Measurements from ENCODE around the gene TSR2. TPM values are rescaled to one million over a fixed set of nuclear protein-coding genes. Genes with fewer than 3 reads are reported as not detected.
A peak's percentile ranks its signal among the peaks of the same experiment; 100 is the strongest.

Gene TSR2, protein sequence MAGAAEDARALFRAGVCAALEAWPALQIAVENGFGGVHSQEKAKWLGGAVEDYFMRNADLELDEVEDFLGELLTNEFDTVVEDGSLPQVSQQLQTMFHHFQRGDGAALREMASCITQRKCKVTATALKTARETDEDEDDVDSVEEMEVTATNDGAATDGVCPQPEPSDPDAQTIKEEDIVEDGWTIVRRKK
- total RNA-seq = 21.0 TPM

DNA sequence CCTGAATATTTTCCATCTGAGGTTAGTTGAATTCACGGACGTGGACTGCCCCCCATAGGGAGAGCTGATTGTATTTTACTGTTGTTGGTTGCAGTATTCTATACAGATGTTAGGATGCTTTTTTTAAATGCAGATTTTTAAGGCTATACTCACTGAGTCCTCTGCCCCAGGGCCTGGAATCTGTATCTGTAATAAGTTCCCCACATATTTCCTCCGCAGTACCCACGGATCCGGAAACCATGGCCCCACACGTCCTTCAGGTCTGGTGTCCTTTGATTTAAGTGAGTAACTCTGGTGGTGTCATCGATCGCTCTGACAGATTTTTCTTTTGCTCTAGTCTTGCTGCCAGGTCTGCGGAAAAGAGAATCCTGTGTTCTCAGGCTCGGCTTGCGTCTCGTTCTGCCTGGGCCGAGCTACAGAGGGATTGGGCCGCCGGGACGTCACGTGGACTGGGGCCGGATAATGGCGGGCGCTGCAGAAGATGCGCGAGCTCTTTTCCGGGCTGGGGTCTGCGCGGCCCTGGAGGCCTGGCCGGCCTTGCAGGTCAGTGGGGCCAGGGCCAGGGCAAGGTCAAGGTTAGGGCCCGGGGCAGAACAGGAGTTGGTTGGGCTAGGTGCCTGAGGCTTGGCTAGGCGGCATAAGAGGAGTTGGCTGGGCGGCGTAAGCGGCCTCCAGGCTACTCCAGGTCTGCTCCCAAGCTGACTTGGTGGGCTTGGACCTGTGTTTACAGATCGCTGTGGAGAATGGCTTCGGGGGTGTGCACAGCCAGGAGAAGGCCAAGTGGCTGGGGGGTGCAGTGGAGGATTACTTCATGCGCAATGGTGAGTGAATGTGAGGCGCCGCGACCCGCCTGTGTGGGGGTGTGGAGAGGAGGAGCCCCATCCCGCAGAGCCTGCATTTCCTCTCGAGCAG is at the start of gene TSR2:
Gene TSR2 (plus strand): TSS at position 445 of the 912 bp plus-strand sequence. CDS start 18 bp downstream, at position 463.
- peak; percentile 92 for DNase-seq

DNA sequence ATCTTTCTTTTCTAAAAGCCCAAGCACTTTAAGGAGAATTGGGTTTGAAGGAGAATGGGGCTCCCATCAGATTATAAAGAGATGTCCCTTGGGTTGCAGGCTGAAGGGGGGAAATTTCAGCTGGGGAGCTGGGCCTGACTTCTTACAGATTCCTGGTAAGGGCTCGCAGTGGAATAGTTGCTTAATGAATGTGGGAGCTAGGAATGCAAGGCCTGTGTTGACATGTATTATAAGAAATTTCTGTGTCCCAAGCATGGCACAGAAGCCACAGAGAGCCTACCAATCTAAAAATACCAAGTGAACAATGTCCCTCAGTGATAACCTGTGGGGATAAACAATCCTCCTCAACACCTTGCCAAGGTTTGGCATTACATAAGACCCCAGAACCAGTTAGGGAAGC is 43.1 kb upstream of the TSR2 start:
- no peak for DNase-seq

DNA sequence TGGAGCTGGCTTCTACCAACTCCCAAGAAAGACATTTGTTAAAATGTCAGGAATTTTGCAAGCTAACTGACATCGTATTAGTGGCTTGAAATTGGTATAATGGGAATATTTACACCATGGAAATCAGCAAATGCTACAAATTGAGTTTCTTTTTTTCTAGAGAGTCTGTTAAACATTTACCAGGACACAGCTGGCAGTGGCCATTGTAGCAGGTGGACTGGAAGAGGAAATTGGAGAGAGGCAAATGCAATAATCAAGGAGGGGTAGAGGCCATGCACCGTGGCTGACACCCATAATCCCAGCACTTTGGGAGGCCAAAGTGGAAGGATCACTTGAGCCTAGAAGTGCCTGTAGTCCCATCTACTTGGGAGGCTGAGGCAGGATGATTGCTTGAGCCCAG is 32.9 kb upstream of the TSR2 start:
- DNase-seq = no peak

DNA sequence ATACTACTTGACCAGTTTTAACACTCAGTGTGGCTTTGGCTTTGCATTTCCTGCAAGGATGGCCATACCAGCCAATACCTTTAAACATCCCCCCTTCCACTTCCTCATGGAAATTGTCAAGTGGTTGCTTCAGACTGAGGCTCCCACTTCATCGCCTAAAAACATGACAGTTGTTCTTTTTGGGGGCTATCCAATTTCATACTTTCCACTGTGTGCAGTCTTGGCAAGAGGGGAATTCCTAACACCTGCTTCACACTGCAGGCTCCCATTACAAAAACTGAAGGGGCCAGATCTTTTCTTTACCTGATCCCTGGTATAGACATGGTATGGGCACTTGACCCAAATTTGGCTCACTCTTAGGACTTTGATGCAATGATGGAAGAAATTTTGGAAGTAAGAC is 28.5 kb upstream of the TSR2 start:
- DNase-seq = peak; percentile 63

DNA sequence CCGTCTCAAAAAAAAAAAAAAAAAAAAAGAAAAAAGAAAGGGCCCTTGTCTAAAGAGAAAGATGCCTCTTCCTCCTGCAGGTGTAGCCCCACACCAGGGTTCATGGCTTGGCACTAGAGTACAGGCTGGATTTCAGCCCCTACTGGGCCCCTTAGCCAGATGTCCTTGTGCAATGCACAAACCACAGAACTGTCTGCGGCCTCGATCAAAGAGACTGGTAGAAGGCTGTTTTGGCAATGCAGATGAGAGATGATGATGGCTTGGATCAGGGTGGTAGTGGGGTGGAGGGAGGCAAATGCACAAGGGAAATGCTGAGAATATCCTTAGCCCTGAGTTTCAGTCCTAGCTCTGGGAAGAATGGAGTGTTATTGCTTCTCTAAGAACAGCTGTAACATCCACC is 26.5 kb upstream of the TSR2 start:
- DNase-seq = no peak

DNA sequence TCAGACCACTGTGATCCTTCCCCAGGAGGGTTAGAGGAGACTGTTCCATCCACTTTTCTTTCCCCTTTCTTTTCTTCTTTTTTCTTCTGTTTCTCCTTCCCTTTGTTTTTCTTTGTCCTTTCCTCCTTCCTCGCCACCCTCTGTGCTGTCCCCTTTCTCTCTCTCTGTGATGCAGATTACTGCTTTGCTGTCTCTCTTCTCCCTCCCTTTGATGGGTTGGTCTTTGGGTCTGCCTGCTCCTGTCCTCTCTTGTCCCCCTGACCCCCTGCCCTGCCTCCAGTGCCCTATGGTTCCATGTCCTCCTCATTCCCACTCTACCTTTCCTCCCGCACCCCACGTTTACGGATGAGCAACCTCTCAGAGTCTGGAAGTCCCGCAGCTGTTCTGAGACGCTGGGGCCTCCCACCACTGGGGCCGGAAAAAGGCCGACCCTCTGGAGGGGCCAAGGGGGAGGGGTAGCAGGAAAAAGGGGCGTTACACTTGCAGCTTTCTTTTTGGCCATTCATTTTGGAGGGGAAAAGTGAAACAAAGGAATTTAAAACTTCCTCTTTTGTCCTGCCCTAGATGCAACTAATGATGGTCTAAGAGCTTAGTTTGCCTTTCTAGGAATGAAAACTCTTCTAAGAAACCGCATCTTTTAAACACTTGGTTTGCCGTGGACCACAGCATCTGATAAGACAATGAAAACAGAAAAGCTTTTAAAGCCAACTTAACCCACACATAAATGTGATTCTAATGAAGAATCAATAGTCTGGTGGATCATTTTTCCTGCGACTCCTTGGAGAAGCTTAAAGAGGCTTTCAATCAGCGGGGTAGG is 24.5 kb upstream of the TSR2 start:
- DNase-seq = peak; percentile 23

DNA sequence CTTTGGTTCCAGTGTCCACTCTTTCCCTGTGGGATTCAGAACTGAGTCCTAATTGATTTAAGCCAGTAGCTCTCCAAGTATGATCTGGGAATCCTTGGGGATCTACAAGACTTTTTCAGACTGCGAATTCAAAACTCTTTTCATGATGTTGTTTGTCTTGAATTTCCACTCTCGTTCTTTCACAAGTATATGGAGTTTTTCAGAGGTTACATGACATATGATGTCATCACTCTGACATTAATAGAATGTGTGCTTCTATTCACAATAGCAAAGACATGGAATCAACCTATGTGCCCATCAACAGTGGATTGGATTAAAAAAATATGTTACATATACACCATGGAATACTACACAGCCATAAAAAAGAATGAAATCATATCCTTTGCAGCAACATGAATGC is 23.2 kb upstream of the TSR2 start:
- DNase-seq = no peak

DNA sequence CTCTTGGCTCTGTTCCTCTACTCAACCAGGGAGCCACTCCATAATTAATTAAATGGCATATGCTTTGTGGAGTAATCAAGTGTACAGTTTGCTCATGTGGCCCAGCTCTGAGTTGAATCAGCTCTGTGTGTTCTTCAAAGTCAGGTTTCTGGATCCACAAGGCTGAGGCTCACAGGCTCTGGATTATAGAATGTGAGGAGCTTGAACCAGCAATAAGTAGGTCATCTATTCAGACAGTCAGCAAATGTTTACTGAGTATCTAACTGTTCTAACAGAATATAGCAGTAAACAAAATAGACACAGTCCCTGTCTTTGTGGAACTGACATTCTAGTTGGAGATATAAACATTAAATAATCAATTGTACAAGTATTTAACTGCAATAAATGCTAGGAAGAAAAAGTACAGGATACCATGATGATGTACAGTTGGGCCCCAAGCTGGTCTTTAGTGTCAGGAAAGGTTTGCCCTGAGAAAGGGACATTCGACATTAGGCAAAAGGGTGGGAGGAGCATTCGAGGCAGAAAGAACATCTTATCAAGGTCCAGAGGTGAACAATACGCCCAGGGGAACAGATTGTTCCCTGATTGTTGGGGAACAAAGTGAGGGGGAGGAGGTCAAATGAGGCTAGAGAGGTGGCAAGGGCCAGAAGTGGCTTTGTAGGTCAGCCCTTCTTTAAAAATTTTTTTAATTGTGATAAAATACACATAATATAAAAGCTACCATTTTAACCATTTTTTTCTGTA is 20.5 kb upstream of the TSR2 start:
- DNase-seq = no peak

DNA sequence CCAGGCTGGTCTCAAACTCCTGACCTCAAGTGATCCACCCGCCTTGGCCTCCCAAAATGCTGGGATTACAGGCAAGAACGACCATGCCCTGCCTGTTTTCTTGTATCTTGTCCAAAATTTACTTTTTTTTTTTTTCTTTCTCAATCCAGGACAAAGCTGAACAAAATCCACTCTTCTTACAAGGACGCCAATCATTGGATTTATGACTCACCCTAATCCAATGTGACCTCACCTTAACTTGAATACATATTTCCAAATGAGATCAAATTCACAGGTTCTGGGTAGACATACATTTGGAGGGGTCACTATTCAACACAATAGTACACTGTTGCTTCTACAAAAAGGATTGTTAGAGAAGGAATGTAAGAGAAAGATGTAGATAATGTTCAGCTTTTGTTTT is 18.0 kb upstream of the TSR2 start:
- DNase-seq = no peak

DNA sequence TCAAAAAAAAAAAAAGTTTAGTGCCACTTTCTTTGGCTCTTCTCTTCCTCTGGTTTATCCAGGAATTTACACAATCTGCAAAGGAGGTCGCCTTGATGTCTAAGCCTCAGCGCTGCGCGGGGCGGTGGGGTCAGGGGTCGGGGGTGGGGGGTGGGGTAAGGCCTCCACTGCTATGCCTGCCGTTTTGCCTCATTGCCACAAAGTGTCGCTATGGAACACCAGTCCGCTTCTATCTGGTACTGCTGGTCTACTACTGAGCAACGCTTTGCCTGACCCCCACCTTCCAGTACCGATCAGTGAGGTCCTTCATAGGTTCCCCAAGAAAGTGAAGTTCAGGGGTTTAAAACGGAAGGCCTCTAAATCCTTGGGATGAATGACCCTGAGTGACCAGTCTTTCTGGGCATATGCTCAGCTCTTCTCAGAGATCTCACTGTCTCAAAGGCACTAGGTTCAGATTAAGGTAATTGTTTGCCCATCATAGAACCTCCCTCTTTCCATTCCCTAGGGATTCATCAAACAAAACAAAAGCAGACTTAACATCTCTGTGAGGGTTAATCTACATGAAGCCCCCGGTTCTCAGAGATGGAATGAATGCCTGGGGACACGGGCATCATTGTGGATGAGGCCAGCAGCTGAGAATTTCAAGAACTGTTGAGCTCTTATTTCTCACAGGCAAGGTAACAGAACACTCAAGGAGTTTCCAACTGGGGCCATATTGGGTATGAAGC is 16.9 kb upstream of the TSR2 start:
- DNase-seq = no peak

DNA sequence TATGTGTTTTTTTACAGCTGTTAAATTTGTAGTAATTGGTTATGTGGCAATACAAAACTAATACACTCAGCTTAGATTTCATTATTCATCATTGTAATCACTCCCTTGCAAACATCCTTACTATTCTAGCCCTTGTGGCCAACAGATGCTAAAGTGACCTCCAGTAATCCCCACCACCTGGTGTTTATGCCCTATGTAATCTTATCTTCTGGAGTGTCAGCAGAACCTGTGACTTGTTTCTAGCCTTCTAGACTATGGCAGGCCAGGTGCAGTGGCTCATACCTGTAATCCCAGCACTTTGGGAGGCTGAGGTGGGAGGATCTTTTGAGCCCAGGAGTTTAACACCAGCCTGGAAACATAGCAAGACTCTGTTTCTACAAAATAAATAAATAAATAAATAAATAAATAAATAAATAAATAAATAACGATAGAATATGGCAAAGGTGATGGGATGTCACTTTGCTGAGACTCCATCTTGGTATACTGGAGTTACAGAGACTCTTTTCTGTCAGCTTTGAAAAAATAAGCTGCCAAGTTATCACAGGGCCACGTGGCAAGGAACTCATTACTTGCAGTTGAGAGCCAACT is 12.3 kb upstream of the TSR2 start:
- DNase-seq = no peak

DNA sequence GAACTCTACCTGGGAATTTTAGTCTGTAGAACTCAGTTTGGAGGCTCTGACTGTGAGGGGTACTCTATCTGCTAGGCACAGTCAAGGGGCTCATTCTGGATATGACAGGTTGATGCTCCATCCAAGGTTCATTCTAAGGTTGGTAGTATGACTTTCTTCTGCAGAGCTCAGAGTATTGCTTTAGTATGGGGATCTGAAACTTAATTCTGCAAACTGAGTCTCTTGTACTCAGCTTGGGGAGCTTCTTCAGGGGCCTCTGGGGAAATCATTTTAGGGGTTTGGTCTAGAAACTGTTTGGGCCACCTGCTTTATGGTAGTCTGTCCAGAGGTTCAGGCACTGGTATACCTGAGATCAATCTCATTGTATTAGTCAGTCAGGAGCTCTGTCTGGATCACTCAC is 9.7 kb upstream of the TSR2 start:
- DNase-seq = no peak

DNA sequence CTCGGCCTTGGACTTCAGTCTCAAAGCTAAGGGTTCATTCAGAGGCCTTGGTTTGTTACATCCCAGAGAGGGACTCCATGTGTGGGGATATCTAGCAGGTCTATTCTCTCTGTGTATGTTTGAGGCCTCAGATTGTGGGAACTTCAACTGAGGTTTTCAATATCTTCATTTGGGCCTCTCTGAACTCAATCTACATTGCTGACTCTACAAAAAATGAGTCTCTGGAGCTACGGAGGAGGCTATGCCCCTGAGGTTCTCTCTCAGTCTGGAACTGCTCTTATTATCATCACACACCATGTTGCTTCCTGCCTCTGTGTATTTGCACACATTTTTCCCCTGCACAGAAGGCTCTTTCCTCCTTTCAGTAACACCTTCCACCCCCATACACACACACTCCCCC is 5.1 kb upstream of the TSR2 start:
- DNase-seq = no peak

DNA sequence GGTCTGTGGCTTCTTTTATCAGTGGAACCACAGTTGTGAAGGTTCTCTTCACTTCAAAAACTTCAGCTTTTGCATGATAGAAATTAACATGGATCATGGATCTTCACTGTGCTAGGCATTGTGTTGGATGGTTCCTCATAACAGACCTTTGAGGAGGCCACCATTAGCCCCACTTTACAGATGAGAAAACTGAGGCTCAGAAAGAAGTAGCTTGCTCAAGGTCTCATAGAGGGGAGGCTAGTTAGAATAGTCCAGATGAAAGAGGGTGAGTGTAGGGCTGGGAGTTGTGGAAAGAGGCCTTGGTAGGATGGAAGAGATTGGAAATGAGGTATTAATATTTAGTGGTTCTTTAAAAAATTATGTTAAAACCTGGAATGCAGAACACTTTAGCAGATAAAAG is 2.6 kb downstream of the TSR2 start:
- no peak for DNase-seq

DNA sequence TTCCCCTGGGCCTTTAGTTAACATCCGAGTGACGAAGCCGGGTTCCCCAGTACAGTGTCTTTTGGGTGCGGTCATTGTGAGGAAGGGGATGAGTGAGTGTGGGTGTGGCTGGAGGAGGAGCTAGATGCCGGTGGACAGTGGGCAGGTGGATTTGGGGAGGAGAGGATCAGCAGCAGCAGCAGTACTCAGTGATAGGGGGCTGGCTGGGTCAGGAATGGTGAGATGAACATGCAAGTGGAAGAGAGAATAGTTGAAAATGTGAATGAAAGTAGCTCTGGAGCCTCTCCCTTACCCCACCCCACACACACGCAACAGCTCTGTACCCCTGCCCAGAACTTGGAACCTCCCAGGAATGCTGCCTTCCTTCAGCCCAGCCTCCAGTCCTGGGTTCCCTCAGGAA is 4.5 kb downstream of the TSR2 start:
- no peak for DNase-seq

DNA sequence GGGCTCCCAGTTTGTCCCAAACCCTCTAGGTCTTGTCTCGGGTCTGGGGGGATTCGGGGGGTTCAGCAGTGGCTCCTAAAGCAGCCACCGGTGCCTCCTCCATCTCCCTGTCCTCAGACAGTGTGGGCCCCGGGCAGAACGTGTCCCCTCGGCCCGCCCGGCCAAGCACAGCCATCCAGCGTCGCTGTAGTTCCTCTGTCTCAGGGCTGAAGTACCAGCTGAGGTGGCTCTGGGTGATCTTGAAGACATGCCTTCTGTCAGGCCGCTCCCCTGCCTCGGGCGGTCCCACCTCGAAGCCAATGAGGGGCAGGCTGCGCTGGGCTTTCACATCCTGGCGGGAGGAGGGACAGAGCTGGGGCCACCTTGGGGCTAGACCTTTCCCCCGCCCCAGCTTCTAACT is 5.9 kb downstream of the TSR2 start:
- no peak for DNase-seq

DNA sequence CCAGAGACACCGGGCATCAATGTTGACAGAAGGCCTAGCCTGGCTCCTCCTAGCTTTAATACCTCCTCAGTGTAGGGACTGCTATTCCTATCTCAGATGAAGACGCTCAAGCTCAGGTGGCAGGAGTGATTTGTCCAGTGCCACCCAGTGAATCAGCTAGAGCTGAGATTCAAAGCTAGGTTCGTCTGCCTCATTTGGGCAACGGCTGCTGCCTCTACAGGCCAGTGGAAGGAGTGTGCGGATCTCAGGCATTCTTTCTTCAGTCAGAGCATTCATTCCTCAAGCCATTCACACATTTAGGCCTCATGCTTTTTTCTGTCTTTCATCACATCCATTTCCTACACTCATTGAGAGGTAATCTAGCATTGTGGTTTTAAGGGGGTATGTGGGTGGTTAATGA is 7.3 kb downstream of the TSR2 start:
- DNase-seq = no peak

DNA sequence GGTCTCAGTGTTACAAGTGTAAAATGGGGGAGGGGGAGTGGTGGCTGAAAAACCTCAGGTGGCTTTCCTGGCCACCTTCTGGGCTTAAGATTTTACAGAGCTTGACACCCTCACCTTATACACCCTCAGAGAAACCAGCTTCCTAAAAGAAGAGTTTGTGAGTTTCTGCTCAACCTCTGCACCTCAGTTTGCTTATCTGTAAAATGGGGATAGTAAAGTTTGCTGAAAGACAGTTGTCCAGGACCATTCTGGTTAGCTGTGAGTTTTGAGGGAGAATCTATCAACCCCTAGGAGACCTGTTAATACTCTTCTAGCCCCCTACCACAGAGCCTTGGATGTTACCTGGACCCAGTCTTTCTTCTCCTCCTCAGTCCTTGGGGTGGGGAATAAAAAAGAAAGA is 9.7 kb downstream of the TSR2 start:
- no peak for DNase-seq

DNA sequence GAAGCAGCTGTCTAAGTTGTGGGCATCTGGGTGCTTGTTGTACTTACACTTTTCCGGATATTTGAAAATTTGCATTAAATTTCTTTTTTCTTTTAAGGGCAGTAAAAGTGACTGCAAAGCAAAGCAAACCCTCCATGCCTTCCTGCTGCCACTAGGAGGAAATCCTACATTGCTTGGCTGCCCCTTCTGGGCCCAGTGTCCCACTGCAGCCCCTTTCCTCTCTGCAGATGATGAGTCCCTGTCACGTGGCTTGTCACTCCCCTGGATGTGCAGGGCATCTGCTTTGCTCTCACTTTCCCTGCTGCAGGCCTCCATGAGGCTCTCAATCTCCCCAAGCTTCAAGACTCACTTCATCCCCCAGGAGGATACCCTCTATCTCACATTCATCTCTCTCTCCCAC is 12.7 kb downstream of the TSR2 start:
- DNase-seq = peak; percentile 15

DNA sequence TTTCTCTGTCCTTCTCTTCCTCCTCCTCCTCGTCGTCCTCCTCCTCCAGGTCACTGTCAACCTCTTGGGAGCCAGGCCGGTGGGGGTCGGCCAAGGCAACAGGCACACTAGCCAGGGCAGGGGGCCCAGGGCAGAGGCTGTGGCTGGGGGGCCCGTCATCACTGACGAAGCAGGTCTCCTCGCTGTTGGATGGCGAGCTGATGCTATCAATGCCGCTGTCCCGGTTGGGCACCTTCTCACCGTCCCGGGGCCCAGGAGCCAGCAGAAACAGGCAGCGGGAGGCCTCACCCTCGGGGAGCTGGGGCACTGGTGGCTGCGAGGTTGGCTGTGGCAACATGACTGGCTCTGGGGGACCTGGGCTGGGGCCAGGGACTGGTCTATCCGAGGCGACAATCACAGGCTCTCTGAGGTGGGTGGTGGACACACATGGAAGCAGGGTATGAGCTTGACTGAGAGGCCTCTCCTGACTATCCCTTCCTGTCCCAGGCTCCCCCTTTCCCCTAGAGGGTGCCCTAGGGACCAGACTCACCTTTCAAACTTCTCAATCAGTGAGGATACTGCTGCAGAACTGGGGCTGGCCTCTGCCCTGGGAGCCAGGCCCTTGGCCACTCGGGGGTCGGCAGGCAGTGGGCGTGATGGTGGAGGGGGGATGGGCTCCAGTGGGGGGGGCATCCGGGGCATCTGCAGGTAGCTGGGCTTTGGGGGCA is 30.0 kb downstream of the TSR2 start:
- DNase-seq = no peak

Data from tongue (tissue), 2 donors.